ENCODE results near the gene NR5A1.

- no peak for TF ChIP-seq CTCF (IDR thresholded peaks at IDR 0.05; ENCODE audit: low read depth, low read length, poor library complexity, severe bottlenecking)
- TF ChIP-seq EZH2phosphoT487 (IDR thresholded peaks at IDR 0.05; ENCODE audit: borderline replicate concordance, low read length), result no peak
Measured at GRCh38 chr9:124505006-124505900, 1.9 kb downstream of the NR5A1 start.

Data from DOHH2 (cell line).